ENCODE results near the gene PARD6B. TPM values are rescaled to one million over a fixed set of nuclear protein-coding genes. Genes with fewer than 3 reads are reported as not detected.
"Not testable (repeated sequence)": the region's sequence is repeated elsewhere in the genome, so short reads cannot be mapped to it uniquely, and the experiment has no call there.

The PARD6B gene
- total RNA-seq, 1 experiment from 2014 or later, result 41.3 TPM

DNA sequence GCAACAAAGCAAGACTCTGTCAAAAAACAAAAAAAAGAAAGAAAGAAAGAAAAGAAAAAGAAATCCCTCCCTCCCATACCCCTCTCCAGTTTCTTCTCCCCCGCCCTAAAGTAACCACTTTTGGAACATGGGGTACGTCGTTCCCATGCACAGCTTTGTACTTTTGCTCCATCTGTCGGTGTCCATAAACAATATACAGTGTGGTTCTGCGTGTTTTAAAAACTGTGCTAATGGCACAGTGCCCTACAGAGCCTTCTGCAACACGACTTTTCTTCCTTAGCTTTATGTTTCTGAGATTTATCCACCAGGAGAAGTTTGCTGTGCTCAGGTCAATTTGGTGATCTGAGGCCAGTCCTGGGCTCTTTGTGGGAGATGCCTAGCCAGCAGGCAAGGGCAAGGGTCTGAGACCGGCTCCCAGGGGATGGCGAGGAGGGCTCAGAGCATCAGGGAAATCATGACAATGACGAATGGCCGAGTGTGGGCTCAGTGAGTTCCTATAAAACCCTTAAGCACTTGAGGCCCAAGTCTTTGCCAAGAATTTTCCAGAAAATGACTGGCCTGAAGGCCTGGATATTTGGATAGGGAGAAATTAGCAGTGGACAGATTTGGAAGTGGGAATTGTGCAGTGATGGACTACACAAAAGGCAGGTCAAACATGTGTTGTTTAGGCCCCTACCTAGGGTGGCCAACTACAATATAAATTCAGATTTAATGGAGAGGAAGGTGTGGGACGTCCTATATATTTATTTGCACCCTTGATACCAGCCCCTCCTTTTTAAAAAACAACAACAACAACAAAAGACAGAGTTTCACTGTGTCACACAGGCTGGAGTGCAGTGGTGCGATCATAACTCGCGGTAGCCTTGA lies 61.6 kb downstream of the PARD6B start (continued):
- TF ChIP-seq SP1 (IDR thresholded peaks at IDR 0.05; ENCODE audit: low read depth), result no peak

DNA sequence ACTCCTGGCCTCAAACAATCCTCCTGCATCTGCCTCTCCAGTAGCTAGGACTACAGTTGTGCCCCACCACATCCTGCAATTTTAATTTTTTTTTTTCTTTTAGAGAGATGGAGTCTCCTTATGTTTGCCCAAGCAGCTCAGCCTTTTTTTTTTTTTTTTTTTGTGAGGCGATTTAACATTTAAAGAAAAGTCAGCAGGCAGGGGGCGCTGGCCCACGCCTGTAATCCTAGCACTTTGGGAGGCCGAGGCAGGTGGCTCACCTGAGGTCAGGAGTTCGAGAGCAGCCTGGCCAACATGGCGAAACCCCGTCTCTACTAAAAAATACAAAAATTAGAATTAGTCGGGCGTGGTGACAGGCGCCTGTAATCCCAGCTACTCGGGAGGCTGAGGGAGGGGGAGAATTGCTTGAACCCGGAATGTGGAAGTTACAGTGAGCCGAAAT lies 62.2 kb downstream of the PARD6B start:
- peaks cover 22 to 47% of the 10 kb centered on the region in 2 experiments for H3K4me1 ChIP-seq (ENCODE audit: control insufficient read depth in 1 of 2, insufficient read depth in 2 of 2, low read length in 2 of 2)
- H4K20me1 ChIP-seq (ENCODE audit: insufficient read depth); BruUV-seq (replicated peaks); H3K9ac ChIP-seq (ENCODE audit: low read length); H3K9me2 ChIP-seq (ENCODE audit: insufficient read depth); H3K36me3 ChIP-seq (ENCODE audit: control insufficient read depth in 1 of 2, insufficient read depth in 2 of 2, low read length in 2 of 2); H3K27ac ChIP-seq (ENCODE audit: low read depth, low read length); H3K9me3 ChIP-seq (ENCODE audit: control insufficient read depth in 1 of 2, insufficient read depth in 1 of 2, low read depth in 1 of 2, low read length in 2 of 2); H3K4me3 ChIP-seq (replicated peaks in 1 of 2; ENCODE audit: low read depth in 1 of 2, low read length in 2 of 2); ATAC-seq; H3K27me3 ChIP-seq (ENCODE audit: insufficient read depth, low read length); H3K79me2 ChIP-seq (ENCODE audit: insufficient read depth, low read length): not testable (repeated sequence)
- intact Hi-C loops (cut with micrococcal nuclease), result loop anchor here (5.0 kb wide), 1 partner anchor 514 kb away; no protein-coding TSS in a partner anchor
- RAD21 ChIA-PET (ENCODE audit: low non-redundant PET in 1 of 2, low total read pairs in 2 of 2, uncharacterized antibody in 2 of 2, unreplicated experiment in 2 of 2), result interaction anchor here (0.6 to 1.1 kb wide), 4 partner anchors 168 to 593 kb away, joined by 3 to 7 read pairs (median 4); no protein-coding TSS in a partner anchor
- peak; percentile 60 for DNase-seq (ENCODE audit: low read depth, low spot score)
- POLR2A ChIA-PET, result interaction anchor here (0.6 kb wide), 2 partner anchors 197 to 1267 kb away, joined by 3 to 4 read pairs; no protein-coding TSS in a partner anchor
- H2AFZ ChIP-seq (ENCODE audit: low read depth, low read length, poor library complexity, severe bottlenecking), result peak overlapping the region; percentile 96
- TF ChIP-seq CBX3 (IDR thresholded peaks at IDR 0.05; ENCODE audit: low read depth), result peak; percentile 68
- peak; percentile 28 for TF ChIP-seq RAD21 (IDR thresholded peaks at IDR 0.05; ENCODE audit: low read depth)
- TF ChIP-seq, protein P1, sequence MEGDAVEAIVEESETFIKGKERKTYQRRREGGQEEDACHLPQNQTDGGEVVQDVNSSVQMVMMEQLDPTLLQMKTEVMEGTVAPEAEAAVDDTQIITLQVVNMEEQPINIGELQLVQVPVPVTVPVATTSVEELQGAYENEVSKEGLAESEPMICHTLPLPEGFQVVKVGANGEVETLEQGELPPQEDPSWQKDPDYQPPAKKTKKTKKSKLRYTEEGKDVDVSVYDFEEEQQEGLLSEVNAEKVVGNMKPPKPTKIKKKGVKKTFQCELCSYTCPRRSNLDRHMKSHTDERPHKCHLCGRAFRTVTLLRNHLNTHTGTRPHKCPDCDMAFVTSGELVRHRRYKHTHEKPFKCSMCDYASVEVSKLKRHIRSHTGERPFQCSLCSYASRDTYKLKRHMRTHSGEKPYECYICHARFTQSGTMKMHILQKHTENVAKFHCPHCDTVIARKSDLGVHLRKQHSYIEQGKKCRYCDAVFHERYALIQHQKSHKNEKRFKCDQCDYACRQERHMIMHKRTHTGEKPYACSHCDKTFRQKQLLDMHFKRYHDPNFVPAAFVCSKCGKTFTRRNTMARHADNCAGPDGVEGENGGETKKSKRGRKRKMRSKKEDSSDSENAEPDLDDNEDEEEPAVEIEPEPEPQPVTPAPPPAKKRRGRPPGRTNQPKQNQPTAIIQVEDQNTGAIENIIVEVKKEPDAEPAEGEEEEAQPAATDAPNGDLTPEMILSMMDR (IDR thresholded peaks at IDR 0.05 in 2 of 3, conservative IDR thresholded peaks at IDR 0.05 in 1 of 3; ENCODE audit: borderline replicate concordance in 1 of 3, insufficient read depth in 1 of 3, low read depth in 2 of 3, low read length in 2 of 3), result peak; percentile 47 to 58 (median 57); a peak in 5 of 6 replicates
- CTCF ChIA-PET, result interaction anchor here (0.6 to 4.8 kb wide), 22 partner anchors 8 to 1078 kb away, joined by 3 to 39 read pairs (median 5); partner anchors contain the start of gene ADNP
- H3K4me2 ChIP-seq (ENCODE audit: low read length), result 0 out of 2 replicates have a peak overlapping the region, but pooled peaks have one; percentile 19

Data from HCT116 (cell line).